ENCODE results near the gene RBM7. TPM values are rescaled to one million over a fixed set of nuclear protein-coding genes. Genes with fewer than 3 reads are reported as not detected.

Gene RBM7
- total RNA-seq (10 to 100 TPM; 16.8 to 29.3 (median 21.3) TPM), polyA plus RNA-seq (1 to 10 TPM; 3.9 to 7.9 TPM)
- long read RNA-seq, donor 1, full-length matches to known transcripts, result 46 of 49 reads
- long read RNA-seq, donor 1, partial matches to known transcripts, result 1 of 49 reads
- long read RNA-seq, donor 1, other reads (novel, unspliced or antisense), result 2 of 49 reads
- long read RNA-seq, donor 2, full-length matches to known transcripts, result 33 of 34 reads
- long read RNA-seq, donor 2, partial matches to known transcripts, result 1 of 34 reads
- long read RNA-seq, donor 2, other reads (novel, unspliced or antisense), result 0 of 34 reads
- long read RNA-seq, donor 3, full-length matches to known transcripts, result 158 of 166 reads
- long read RNA-seq, donor 3, partial matches to known transcripts, result 5 of 166 reads
- long read RNA-seq, donor 3, other reads (novel, unspliced or antisense), result 3 of 166 reads

- H3K36me3 ChIP-seq, result peaks cover 0 to 29% (median 0%) of the 10 kb centered on the region in 9 donors
- intact Hi-C loops (cut with DNase I), result loop anchor here in 8 of 10 donors (5.0 to 10.0 kb wide), 7 partner anchors 37 to 118 kb away; partner anchors contain the start of genes REXO2 (in 4 of the 8) and NNMT (in 1 of the 8)
- 0 to 1% methylated on average over 65 of the region's 65 CpGs for WGBS, 2 donors
- ATAC-seq, result peak; percentile 97 to 99 (median 98)
- no peaks in the 10 kb centered on the region for H3K9me3 ChIP-seq
- TF ChIP-seq, protein P1, sequence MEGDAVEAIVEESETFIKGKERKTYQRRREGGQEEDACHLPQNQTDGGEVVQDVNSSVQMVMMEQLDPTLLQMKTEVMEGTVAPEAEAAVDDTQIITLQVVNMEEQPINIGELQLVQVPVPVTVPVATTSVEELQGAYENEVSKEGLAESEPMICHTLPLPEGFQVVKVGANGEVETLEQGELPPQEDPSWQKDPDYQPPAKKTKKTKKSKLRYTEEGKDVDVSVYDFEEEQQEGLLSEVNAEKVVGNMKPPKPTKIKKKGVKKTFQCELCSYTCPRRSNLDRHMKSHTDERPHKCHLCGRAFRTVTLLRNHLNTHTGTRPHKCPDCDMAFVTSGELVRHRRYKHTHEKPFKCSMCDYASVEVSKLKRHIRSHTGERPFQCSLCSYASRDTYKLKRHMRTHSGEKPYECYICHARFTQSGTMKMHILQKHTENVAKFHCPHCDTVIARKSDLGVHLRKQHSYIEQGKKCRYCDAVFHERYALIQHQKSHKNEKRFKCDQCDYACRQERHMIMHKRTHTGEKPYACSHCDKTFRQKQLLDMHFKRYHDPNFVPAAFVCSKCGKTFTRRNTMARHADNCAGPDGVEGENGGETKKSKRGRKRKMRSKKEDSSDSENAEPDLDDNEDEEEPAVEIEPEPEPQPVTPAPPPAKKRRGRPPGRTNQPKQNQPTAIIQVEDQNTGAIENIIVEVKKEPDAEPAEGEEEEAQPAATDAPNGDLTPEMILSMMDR (IDR thresholded peaks at IDR 0.05), result peak in 3 of 9 donors; percentile 14 to 23 (median 19)
- peaks cover 0 to 73% (median 59%) of the 10 kb centered on the region in 9 donors for H3K4me1 ChIP-seq
- H3K4me3 ChIP-seq, result peak within 1 kb of the TSS; percentile 66 to 89 (median 76)
- H3K27me3 ChIP-seq, result no peaks in the 10 kb centered on the region
- DNase-seq, result peak; percentile 98 to 99
- peak within 1 kb of the TSS; percentile 93 to 100 (median 98) for H3K27ac ChIP-seq
These were observed at the start of gene RBM7, which contains the start of gene C11orf71 for GRCh38 chr11:114400216-114400914. RBM7 (plus strand) TSS chr11:114400666; CDS start chr11:114400672, 6 bp downstream. C11orf71 (minus strand) TSS chr11:114400511; CDS start chr11:114400331, 180 bp downstream.

GRCh38 chr11:114353443-114353842, 47.0 kb upstream of the RBM7 start:
- TF ChIP-seq, protein P1 (IDR thresholded peaks at IDR 0.05), result no peak
- H3K27ac ChIP-seq, result no peak overlapping the region
- DNase-seq (no peak), ATAC-seq (no peak)
- intact Hi-C loops (cut with DNase I), result no loop called here
- H3K4me1 ChIP-seq, result no peaks in the 10 kb centered on the region
- H3K36me3 ChIP-seq, result no peaks in the 10 kb centered on the region
- no peak overlapping the region for H3K4me3 ChIP-seq
- H3K27me3 ChIP-seq, result no peaks in the 10 kb centered on the region
- 81 to 84% methylated on average over 3 of the region's 3 CpGs for WGBS, 2 donors
- no peaks in the 10 kb centered on the region for H3K9me3 ChIP-seq

DNA sequence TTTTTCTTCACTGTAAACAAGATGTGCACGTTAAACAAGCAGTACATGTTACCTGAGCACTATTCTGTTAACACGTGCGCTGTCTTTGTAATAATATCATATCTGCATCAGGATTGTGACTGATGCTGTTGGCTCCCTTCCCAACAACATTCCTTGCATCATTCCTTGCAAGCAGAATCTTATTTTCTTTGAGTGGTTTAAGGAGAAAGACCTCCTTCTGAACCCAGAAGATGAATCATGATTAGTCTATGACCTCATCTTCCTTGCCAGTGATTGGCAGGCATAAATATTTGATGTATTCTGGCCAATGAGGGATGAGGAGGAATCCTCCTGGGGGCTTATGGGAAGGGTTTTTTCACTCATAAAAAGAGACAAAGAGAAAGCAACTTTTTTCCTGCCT, 46.4 kb upstream of the RBM7 start:
- H3K27ac ChIP-seq, result no peak overlapping the region
- TF ChIP-seq, protein P1 (IDR thresholded peaks at IDR 0.05), result no peak
- no peaks in the 10 kb centered on the region for H3K36me3 ChIP-seq
- H3K4me3 ChIP-seq, result no peak overlapping the region
- no peaks in the 10 kb centered on the region for H3K27me3 ChIP-seq
- ATAC-seq, result no peak
- no peaks in the 10 kb centered on the region for H3K9me3 ChIP-seq
- DNase-seq, result no peak
- intact Hi-C loops (cut with DNase I), result no loop called here
- 72 to 76% methylated on average over 3 of the region's 3 CpGs for WGBS, 2 donors
- no peaks in the 10 kb centered on the region for H3K4me1 ChIP-seq

GRCh38 chr11:114358716-114359115, 41.8 kb upstream of the RBM7 start:
- Histone ChIP-seq H3K27me3 (no peaks in the 10 kb centered on the region), H3K9me3 (peaks cover 0 to 10% (median 0%) of the 10 kb centered on the region in 11 donors), H3K27ac (no peak overlapping the region), H3K36me3 (no peaks in the 10 kb centered on the region), H3K4me3 (no peak overlapping the region), H3K4me1 (no peaks in the 10 kb centered on the region)
- TF ChIP-seq, protein P1 (IDR thresholded peaks at IDR 0.05), result no peak
- DNase-seq (no peak), ATAC-seq (peak in 1 of 8 donors; percentile 89)
- WGBS, 2 donors, result 50 to 64% methylated on average over 1 of the region's 1 CpG
- intact Hi-C loops (cut with DNase I), result loop anchor here in 1 of 10 donors (5.0 kb wide), 1 partner anchor 39 kb away; no protein-coding TSS in a partner anchor

Data from heart right ventricle (tissue), 16 donors.